Liver (tissue), 3 donors: ENCODE measurements around the gene FARP1.

ENCODE experiments used
- FOXA1 ChIP-seq: IDR thresholded peaks from 2 replicates; pipeline ENCODE4 v1.6.1; 2016; ENCODE audit warnings: antibody characterized with exemption
- HNF4G ChIP-seq: IDR thresholded peaks from 2 replicates; pipeline ENCODE4 v1.6.1; 2016; ENCODE audit warnings: antibody characterized with exemption
- JUND ChIP-seq, 2 donors: IDR thresholded peaks; 2 replicates each; pipeline ENCODE4 v1.6.1; 2016; ENCODE audit warnings: antibody characterized with exemption in 2 of 2
- TF ChIP-seq, protein P1 (sequence below): fragments of 150-350 bp; IDR thresholded peaks from 2 replicates; pipeline ENCODE4 v1.5.1; 2017; ENCODE audit warnings: improper control_type of control experiment, low read depth, low read length; ENCODE audit not compliant: missing input control
- donor health status: healthy.
- donor health status: healthy.

DNA sequence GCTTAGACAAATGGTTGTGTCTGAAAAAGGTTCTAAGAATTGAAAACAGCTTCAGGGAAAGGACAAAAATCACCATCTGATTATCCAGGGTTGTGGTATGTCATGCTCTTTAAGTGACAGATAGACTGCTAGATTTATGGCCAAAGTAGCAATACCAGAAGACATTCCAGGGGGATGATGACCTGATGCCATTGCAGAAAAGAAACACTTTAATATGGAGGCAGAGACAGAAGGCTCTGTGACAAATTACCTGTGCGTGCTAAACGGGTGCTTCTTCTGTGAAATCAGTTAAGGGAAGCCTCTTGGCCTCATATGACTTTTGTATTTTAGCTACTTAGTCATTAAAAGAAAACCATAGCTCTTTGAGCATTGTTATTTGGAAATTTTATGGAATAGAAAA is 178.5 kb downstream of the FARP1 start:
- TF ChIP-seq, protein P1, sequence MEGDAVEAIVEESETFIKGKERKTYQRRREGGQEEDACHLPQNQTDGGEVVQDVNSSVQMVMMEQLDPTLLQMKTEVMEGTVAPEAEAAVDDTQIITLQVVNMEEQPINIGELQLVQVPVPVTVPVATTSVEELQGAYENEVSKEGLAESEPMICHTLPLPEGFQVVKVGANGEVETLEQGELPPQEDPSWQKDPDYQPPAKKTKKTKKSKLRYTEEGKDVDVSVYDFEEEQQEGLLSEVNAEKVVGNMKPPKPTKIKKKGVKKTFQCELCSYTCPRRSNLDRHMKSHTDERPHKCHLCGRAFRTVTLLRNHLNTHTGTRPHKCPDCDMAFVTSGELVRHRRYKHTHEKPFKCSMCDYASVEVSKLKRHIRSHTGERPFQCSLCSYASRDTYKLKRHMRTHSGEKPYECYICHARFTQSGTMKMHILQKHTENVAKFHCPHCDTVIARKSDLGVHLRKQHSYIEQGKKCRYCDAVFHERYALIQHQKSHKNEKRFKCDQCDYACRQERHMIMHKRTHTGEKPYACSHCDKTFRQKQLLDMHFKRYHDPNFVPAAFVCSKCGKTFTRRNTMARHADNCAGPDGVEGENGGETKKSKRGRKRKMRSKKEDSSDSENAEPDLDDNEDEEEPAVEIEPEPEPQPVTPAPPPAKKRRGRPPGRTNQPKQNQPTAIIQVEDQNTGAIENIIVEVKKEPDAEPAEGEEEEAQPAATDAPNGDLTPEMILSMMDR: no peak
- TF ChIP-seq FOXA1 (no peak), JUND (IDR thresholded peaks at IDR 0.05) (no peak), HNF4G (no peak)
